B cell (primary cell): ENCODE results near the gene CACNA2D2. TPM values are rescaled to one million over a fixed set of nuclear protein-coding genes. Genes with fewer than 3 reads are reported as not detected.

Experiments
- ATAC-seq: fragments of 200-7000 bp; cut with Tn5 transposase; one replicate; pipeline ENCODE4 v1.10.0; 2021; ENCODE audit warnings: low read depth, mild to moderate bottlenecking, moderate number of reproducible peaks, moderate library complexity
- CTCF ChIA-PET: fragments of 350-600 bp; sonication (Branson Sonifier 250); formaldehyde crosslinking; loops from one replicate; lab custom pipeline; 2021; ENCODE audit warnings: antibody characterized with exemption, inconsistent platforms; lab: Charles Lee
- POLR2A ChIA-PET: fragments of 350-600 bp; sonication (Branson Sonifier 250); formaldehyde crosslinking; loops from one replicate; lab custom pipeline; 2021; ENCODE audit warnings: antibody characterized with exemption; lab: Charles Lee
- DNase-seq: peaks from one replicate; pipeline ENCODE4 v3.0.0; 2013
- H2AFZ ChIP-seq: 2 replicates; pipeline ENCODE4 v1.6.1; 2012; ENCODE audit warnings: mild to moderate bottlenecking, low read depth, low read length; ENCODE audit not compliant: insufficient read depth, poor library complexity, severe bottlenecking
- H3K27ac ChIP-seq, 2 donors: 1 replicate in 1 of 2; 2 replicates in 1 of 2; pipeline ENCODE4 v1.5.1; 2012 to 2013; ENCODE audit warnings: low read length in 2 of 2, mild to moderate bottlenecking in 2 of 2, moderate library complexity in 1 of 2
- H3K27me3 ChIP-seq, 4 experiments: fragments of 200-600 bp in 1 of 4; sonication (generic) in 1 of 4; replicated peaks in 1 of 4; 1 replicate in 2 of 4; 2 replicates in 2 of 4; pipeline versions ENCODE4 v1.6.1 to v1.7.0; 2013 to 2016; ENCODE audit warnings: low read length in 3 of 4, mild to moderate bottlenecking in 2 of 4, mixed read lengths in 1 of 4, moderate library complexity in 1 of 4; ENCODE audit not compliant: insufficient read depth in 4 of 4, control insufficient read depth in 3 of 4; ENCODE audit errors: control extremely low read depth in 1 of 4
- H3K36me3 ChIP-seq, 2 experiments: replicated peaks in 1 of 2; 1 replicate in 1 of 2; 2 replicates in 1 of 2; pipeline versions ENCODE4 v1.6.1 to v1.7.1; 2013; ENCODE audit warnings: low read length in 1 of 2; ENCODE audit not compliant: insufficient read depth in 2 of 2, control insufficient read depth in 1 of 2; ENCODE audit errors: control extremely low read depth in 1 of 2, extremely low read depth in 1 of 2
- H3K4me1 ChIP-seq, 2 donors: fragments of 200-600 bp in 1 of 2; sonication (generic) in 1 of 2; 1 replicate in 1 of 2; 2 replicates in 1 of 2; pipeline versions ENCODE4 v1.5.1 to v1.6.1; 2013 to 2017; ENCODE audit warnings: low read length in 2 of 2; ENCODE audit not compliant: control insufficient read depth in 2 of 2, insufficient read depth in 2 of 2
- H3K4me2 ChIP-seq: replicated peaks from 2 replicates; pipeline ENCODE3; 2012; ENCODE audit warnings: mild to moderate bottlenecking, low read depth, low read length; ENCODE audit not compliant: poor library complexity, severe bottlenecking
- H3K4me3 ChIP-seq, 5 experiments: fragments of 200-600 bp in 1 of 5; sonication (generic) in 1 of 5; 1 replicate in 3 of 5; 2 replicates in 2 of 5; pipeline versions ENCODE4 v1.5.1 to v1.7.0; 2011 to 2016; ENCODE audit warnings: low read length in 4 of 5, mild to moderate bottlenecking in 4 of 5, low read depth in 2 of 5, control low read depth in 1 of 5, moderate library complexity in 1 of 5; ENCODE audit not compliant: insufficient read depth in 1 of 5; ENCODE audit errors: control extremely low read depth in 1 of 5, extremely low read depth in 1 of 5
- H3K79me2 ChIP-seq: fragments of 200-600 bp; sonication (generic); one replicate; pipeline ENCODE4 v1.6.0; 2016; ENCODE audit warnings: low read length; ENCODE audit not compliant: control insufficient read depth, insufficient read depth
- H3K9ac ChIP-seq: fragments of 200-600 bp; sonication (generic); 2 replicates; pipeline ENCODE4 v1.6.1; 2017; ENCODE audit warnings: mild to moderate bottlenecking, low read length, moderate library complexity
- H3K9me3 ChIP-seq, 3 donors: one replicate each; pipeline versions ENCODE4 v1.6.1 to v1.7.1; 2013; ENCODE audit warnings: low read length in 2 of 3; ENCODE audit not compliant: control insufficient read depth in 2 of 3, insufficient read depth in 1 of 3; ENCODE audit errors: control extremely low read depth in 1 of 3
- H4K20me1 ChIP-seq: 2 replicates; pipeline ENCODE4 v1.6.0; 2012; ENCODE audit warnings: mild to moderate bottlenecking, low read length; ENCODE audit not compliant: insufficient read depth, control insufficient read depth, poor library complexity, severe bottlenecking
- H3K27ac Mint-ChIP-seq: one replicate; pipeline ENCODE4 v1.8.0; 2021; ENCODE audit warnings: mixed read lengths
- H3K27me3 Mint-ChIP-seq: one replicate; pipeline ENCODE4 v1.8.0; 2021; ENCODE audit warnings: mixed read lengths
- H3K4me1 Mint-ChIP-seq: one replicate; pipeline ENCODE4 v1.8.0; 2021; ENCODE audit warnings: mixed read lengths
- H3K4me3 Mint-ChIP-seq: one replicate; pipeline ENCODE4 v1.8.0; 2021; ENCODE audit warnings: mixed read lengths
- H3K9me3 Mint-ChIP-seq: one replicate; pipeline ENCODE4 v1.8.0; 2022; ENCODE audit warnings: mixed read lengths; ENCODE audit not compliant: insufficient read depth
- CTCF ChIP-seq: fragments of 200-600 bp; IDR thresholded peaks from one replicate; pipeline ENCODE4 v1.8.0; 2022; ENCODE audit warnings: antibody characterized with exemption, mild to moderate bottlenecking
- EZH2 ChIP-seq: IDR thresholded peaks from 2 replicates; pipeline ENCODE4 v1.6.1; 2012; ENCODE audit warnings: borderline replicate concordance, low read depth, mild to moderate bottlenecking, moderate library complexity, low read length; ENCODE audit not compliant: insufficient read depth, poor library complexity, severe bottlenecking
- WGBS: methylation state at CpG from one replicate; pipeline ENCODE4 v1.1.5; 2013; ENCODE audit warnings: missing lambda C conversion rate; ENCODE audit not compliant: insufficient coverage; 5-methylcytosine and 5-hydroxymethylcytosine counted together
- intact Hi-C: fragments of 100-400 bp; cut with micrococcal nuclease; formaldehyde crosslinking; loops from one replicate; pipeline ENCODE4 v1.10.0; 2022
- polyA plus RNA-seq: library from polyadenylated mRNA; depleted of rRNA; stranded (reverse); fragments of >200 nt; gene quantifications from 2 replicates; pipeline ENCODE4 v1.2.3, GENCODE V29; 2012
- total RNA-seq, 2 donors: library from RNA; stranded (reverse); fragments of 120-200 nt in 1 of 2; gene quantifications; 1 replicate in 1 of 2; 2 replicates in 1 of 2; pipeline versions ENCODE4 v1.2.3 to v1.2.4, GENCODE V29; 2013 to 2022

Gene CACNA2D2
- total and polyA plus RNA-seq, 2 donors (not counting 1 experiment from before 2014, with no cell fraction given) = 0.69 to 1.2 TPM

DNA sequence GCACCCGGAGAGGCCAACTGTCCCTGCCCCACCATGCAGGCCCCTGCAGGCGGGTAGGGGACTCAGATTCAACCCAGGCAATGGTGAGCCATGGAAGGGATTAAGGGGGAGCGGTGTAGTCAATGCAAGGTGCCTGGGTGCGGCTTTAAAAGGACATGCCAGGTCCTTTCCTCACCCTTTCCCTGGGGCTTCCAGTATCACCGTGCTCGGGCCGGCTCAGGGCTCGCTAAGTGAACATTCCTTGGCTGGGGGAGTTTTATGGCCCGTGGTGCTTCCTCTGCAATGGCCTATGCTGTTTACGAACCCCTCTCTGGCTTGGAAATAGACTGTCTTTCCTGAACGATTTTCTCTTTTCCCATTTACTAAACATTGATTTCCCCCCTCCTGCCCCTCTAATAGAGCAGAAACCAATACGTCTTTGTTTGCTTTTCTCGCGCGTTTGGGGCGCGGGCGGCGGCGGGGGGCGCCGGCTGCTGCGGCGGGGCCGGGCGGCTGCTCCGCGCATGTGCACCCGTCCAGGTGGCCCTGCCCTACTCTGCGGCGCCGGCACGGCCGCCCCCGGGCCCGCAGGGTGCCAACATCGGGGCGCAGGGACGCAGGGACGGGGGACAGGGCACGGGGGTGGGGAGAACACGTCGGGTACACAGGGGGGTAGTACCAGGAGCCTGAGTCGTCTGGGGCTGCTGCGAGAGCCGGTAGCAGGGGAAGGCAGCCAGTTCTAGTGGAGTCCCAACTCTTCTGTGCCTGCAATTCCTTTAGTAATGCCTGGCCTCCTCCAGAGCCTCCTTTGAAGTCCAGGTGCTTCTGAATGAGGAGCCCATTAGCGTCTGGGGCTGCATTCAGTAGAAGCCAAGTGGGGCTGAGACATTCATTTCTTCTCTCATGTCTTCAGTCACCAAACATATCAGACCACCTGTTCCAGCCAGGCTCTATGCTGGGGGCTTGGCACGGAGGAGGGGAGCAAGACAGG lies 26.9 kb upstream of the CACNA2D2 start:
- intact Hi-C loops = no loop called here
- H2AFZ ChIP-seq = no peak overlapping the region
- Mint-ChIP-seq H3K9me3 (no peaks in the 10 kb centered on the region), H3K4me3 (no peak overlapping the region), H3K4me1 (no peaks in the 10 kb centered on the region), H3K27me3 (peaks cover 36% of the 10 kb centered on the region), H3K27ac (no peak overlapping the region)
- no peak overlapping the region for H3K4me2 ChIP-seq
- WGBS = 17% methylated on average over 41 of the region's 48 CpGs
- no peaks in the 10 kb centered on the region for H3K36me3 ChIP-seq
- H4K20me1 ChIP-seq = no peaks in the 10 kb centered on the region
- H3K4me3 ChIP-seq = no peak overlapping the region
- DNase-seq (no peak), ATAC-seq (no peak)
- H3K4me1 ChIP-seq = no peaks in the 10 kb centered on the region
- no peak overlapping the region for H3K9ac ChIP-seq
- no peak overlapping the region for H3K27ac ChIP-seq
- H3K27me3 ChIP-seq = peaks cover 0 to 24% (median 5%) of the 10 kb centered on the region in 4 experiments
- ChIA-PET POLR2A (no interaction called here), CTCF (no interaction called here)
- no peaks in the 10 kb centered on the region for H3K79me2 ChIP-seq
- TF ChIP-seq EZH2 (no peak), CTCF (no peak)
- H3K9me3 ChIP-seq = no peaks in the 10 kb centered on the region

DNA sequence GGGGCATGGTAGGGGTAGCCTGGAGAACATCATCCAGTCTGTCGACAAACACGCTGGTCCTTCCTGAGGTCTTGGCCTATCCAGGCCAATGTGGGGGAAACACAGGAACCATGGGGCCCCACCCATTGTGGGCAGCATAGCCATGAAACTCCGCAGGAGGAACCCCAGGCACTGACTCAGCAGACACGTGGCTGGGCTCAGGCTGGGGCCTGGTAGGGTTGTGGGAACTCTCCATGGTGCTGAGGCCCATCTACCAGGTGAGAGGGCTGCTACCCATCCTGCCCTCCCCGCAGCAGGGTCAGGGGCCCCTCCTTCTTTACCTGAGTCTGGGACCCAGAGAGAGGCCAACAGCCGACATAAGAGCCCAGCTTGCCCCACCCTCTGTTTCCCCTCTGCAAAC lies 22.6 kb upstream of the CACNA2D2 start:
- Histone ChIP-seq H3K9me3 (no peaks in the 10 kb centered on the region), H3K27me3 (peaks cover 0 to 18% (median 5%) of the 10 kb centered on the region in 4 experiments), H3K4me3 (no peak overlapping the region), H4K20me1 (no peaks in the 10 kb centered on the region), H3K36me3 (no peaks in the 10 kb centered on the region), H3K27ac (no peak overlapping the region), H3K79me2 (no peaks in the 10 kb centered on the region), H3K4me2 (no peak overlapping the region), H3K4me1 (no peaks in the 10 kb centered on the region), H2AFZ (no peak overlapping the region), H3K9ac (no peak overlapping the region)
- Mint-ChIP-seq H3K4me3 (no peak overlapping the region), H3K27ac (no peak overlapping the region), H3K27me3 (peaks cover 21% of the 10 kb centered on the region), H3K4me1 (no peaks in the 10 kb centered on the region), H3K9me3 (no peaks in the 10 kb centered on the region)
- intact Hi-C loops = no loop called here
- TF ChIP-seq EZH2 (no peak), CTCF (no peak)
- ATAC-seq (peak; percentile 39), DNase-seq (no peak)
- CTCF ChIA-PET = interaction anchor here (3.4 kb wide), 1 partner anchor 11 kb away, joined by 16 read pairs; no protein-coding TSS in a partner anchor
- POLR2A ChIA-PET = no interaction called here
- WGBS = 9% methylated on average over 6 of the region's 6 CpGs
